Mucosa of gallbladder (tissue), 1 donor: ENCODE data around the gene GAS1. TPM values are rescaled to one million over a fixed set of nuclear protein-coding genes. Genes with fewer than 3 reads are reported as not detected.

Experiments
- DNase-seq: peaks from one replicate; pipeline ENCODE4 v3.0.0-alpha.2; 2020; ENCODE audit warnings: low spot score
- total RNA-seq: library from RNA; stranded (reverse); gene quantifications from one replicate; pipeline ENCODE4 v1.2.1, GENCODE V29; 2021
- donor health status: DM: no; HTN: no; CAD: no.

Gene GAS1, protein sequence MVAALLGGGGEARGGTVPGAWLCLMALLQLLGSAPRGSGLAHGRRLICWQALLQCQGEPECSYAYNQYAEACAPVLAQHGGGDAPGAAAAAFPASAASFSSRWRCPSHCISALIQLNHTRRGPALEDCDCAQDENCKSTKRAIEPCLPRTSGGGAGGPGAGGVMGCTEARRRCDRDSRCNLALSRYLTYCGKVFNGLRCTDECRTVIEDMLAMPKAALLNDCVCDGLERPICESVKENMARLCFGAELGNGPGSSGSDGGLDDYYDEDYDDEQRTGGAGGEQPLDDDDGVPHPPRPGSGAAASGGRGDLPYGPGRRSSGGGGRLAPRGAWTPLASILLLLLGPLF
- total RNA-seq: 11.5 TPM

DNA sequence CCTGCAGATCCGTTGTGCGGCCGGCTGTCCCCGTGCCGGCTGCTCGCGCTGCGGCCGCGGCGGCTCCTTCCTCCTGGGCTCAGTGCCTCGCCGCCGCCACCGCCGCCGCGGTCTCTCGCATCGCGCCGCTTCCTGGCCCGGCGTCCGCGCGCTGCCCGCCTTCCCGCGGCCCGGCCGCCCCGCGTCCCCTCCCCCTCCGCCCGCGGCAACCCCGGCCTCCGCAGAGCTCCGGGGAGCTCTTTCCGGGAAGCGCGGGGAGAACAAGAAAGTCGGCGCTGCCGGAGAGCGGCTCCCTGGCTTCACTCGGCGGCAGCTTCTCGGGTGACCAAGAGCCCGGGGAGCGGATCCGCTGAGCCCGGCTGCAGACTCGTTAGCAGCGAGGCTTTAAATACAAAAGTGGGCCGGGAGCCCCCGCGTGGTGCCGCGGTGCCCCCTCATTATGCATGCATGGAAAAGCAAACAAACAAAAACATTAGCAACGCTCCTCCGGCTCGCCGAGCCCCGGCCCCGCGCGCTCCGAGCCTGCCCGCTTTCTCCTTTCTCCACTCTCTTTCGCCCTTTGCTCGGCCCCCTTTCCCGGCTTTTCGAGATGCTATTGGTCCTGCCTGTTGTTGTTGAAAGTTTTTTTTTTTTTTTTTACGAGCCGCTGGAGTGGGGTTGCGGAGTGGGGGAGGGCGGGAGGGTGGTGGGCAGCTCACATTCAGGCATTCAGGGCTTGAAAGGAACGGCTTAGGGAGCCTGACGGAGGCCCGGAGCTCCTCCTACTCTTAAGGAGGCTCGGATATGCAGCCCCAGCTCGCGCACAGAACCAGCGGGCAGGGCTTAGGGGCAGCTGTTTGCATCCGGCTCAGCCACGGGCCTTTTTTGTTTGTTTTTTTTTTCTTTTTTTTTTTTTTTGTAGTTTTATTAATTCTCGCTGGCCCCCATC is at the start of gene GAS1:
Gene GAS1 (minus strand): TSS at position 361 of the 928 bp plus-strand sequence. CDS start 727 bp downstream, outside the sequence.
- peak; percentile 86 for DNase-seq

DNA sequence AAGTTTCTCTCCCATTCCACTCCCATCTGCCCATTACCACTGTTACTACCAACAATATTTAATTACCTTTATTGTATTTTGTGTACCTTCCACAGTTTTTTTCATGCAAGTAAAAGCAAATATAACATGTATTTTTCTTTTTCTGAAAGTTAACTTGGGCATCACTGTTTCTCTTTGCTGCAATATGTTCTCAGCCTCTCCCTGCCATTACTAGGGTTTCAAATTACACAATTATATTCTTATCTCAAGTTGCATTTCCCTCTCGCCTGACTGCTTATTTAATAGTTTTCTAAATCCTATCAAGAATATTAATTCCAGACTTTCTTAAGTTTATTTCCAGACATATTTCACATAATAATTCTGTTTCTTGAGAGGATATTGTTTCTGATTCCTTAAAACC is 46.9 kb upstream of the GAS1 start:
- DNase-seq: no peak

DNA sequence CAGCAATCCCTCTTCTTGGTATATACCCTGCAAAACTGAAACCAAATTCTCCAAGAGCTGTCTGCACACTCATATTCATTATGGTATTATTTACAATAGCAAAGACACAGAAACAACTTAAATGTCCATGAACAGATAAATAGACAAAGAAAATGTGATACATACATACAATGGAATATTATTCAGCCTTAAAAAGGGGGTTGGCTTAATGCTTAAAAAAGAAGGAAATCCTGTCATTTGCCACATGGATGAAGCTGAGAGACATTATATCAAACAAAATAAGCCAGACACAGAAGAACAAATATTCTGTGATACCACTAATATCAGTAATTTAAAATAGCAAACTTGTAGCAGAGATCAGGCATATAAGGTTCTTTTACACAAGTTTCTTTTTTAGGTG is 46.5 kb upstream of the GAS1 start:
- no peak for DNase-seq

DNA sequence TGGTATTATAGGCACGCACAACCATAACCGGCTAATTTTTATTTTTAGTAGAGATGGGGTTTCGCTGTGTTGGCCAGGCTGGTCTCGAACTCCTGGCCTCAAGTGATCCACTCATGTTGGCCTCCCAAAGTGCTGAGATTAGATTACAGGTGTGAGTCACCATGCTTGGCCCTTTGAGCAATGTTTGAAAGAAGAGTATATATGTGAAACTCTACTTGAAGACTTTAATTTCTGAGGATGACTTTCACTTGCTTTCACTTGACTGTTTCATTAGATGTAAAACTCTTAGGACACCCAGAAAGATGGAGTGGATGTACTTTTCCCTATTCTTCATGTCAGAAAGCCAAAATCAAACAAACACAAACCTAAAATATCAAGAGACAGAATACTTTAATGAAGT is 43.8 kb upstream of the GAS1 start:
- no peak for DNase-seq

DNA sequence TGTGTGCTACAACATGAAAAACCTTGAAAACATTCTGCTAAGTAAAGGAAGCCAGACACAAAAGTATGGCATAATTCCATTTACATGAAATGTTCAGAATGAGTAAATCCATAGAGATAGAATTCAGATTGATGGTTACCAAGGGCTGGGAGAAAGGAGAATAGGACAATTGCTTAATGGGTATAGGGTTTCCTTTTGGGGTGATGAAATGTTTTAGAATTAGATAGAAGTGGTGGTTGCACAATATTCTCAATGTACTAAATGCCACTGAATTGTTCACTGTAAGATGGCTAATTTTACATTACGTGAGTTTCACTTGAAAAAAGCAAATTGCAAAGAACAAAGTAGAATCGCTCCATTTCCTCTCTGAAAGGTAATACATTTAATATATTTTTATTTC is 43.0 kb upstream of the GAS1 start:
- no peak for DNase-seq

DNA sequence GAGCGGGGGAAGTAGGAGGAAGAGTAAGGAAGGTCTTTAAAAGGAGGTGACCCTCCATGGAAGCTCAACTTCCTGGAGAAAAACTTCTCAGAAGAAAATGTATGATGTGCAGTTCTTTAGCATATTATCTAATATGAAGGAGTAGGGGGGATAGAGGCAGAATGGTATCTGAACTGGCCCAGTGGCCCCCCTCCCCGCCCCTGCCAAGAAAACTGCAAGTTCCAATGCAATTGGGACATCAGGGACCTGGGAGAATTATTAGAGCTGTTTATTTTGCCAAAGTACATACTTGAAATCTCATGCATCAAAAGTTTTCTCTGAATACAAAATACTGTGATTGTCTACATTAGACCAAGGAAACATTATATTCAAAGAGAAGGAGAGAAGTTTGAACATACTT is 40.6 kb upstream of the GAS1 start:
- no peak for DNase-seq

DNA sequence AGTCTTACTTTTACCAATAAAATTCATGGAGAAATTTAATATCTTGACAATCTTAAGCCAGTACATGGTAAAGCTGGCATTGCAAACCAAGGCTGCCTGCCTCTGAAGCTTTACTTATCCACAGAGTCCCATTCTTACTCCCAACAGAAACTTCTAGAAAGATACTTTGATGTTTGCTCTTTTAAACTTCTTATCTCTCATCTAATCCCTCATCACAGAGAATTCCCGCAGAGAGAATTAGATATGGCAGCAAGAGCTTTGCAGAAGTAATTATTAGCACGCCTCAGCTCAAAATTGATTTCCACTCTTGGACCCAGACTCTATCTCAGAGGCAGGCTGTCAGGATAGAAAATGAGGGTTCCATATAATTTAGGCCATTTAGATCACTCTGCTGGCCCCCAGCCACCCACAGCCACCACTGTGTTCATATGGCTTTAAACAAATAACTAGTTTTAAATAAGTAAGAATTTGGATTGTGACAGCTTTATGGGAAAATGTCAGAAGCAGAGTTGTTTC is 37.9 kb upstream of the GAS1 start:
- DNase-seq: no peak

DNA sequence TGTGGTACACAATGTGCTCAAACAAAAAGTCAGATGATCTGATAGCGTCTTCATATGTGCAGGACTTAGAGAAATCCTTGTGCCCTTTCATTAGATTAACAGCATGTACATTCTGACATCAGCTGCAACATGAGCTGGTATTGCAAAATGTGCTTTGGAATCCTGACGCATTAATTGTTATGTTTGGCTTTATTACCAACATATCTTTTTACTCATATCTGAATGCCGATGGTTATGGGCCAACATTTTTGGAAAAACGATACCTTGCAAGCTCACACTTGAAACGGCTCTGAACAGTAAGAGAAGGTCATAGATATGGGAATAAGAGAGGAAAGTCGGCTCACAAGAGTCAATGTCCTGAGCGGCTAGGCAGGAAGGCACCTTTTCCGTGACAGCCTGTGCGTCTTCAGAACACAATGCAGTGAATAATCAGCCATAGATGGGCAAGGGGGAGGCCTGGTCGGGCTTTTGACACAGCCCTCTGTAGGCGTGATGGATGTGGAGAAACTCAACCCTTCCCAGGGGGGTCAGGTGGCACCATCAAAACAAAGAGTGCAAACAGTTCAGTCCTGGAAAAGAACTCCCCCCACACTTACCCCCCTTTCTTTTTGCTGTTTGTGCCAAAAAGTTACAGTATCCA is 36.4 kb upstream of the GAS1 start:
- DNase-seq: no peak

DNA sequence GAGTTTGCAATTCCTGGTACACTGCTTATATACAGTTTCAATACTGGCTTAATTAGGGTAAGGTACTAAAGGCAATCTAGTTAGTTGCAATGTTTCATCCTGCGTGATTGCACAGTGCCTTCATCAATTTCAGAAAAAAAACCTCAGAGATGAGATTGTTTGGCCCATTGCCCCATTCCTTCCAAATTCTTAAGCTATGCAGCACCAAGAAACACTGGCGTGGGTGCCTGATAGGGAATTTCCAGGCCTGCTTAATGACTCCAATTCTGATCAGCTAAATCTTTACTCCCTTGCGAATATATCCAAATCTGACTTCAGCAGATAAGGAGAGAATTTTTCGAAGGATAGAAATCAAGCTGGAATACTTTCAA is 35.9 kb upstream of the GAS1 start:
- DNase-seq: no peak

DNA sequence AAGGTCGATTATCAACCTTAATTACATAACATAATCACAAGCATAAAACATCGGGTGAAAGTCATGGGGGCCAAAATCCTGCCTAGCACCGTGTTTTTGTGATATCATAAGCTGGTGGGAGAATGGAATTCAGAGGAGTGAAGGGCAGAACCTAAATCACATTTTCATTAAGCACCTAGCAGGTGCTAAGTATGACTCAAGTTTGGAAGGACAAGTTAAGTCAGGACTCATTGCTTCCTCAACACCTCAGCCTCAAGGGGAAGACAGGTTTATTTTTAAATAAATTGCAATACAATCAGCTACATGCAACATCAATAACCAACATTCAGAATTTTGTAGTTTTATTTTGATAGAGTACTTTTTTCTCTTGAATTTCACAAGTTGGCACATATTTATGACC is 33.5 kb upstream of the GAS1 start:
- no peak for DNase-seq

DNA sequence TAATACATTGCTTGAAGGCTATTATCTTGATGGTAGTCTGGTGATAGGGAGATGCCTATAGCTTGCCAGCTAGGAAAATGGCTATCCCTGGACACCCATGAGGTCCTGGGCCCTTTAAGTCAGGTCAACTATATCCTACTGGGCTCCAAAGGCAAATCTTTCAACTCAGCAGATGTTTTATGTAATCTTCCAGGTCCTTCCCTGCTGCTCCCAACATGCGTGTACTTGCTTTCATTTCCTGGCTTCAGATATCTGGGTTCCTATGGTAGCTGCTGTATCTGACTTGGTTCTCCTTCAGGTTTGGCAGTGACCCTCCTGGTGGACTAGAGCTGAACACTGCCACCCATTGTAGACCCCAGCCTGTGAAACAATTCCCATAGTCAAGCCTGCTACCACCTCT is 32.4 kb upstream of the GAS1 start:
- no peak for DNase-seq

DNA sequence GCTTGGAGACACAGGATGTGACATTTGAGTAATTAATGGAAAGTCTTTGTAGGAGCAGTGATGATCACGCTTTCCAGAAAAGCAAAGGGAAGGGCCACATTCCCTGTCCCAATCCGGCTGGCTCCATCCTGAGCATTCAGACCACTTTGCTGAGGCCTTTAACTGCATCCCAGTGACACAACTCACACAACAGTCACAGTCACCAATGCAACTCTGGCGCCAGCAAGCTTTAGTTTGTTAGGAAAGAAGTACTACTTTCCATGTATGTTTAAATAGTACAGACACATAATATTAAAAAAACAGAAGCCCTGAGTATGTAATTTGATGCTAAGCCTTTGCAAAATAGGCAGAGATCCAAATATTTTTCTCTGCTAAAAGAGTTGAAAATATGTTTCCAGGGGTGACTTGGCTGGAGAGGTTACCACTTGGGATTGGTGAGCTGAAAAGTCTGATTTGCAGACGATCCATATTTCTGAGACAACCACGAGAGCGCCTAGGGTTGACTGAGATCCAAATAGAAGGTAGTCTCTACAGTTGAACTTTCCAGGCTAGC is 31.7 kb upstream of the GAS1 start:
- DNase-seq: no peak

DNA sequence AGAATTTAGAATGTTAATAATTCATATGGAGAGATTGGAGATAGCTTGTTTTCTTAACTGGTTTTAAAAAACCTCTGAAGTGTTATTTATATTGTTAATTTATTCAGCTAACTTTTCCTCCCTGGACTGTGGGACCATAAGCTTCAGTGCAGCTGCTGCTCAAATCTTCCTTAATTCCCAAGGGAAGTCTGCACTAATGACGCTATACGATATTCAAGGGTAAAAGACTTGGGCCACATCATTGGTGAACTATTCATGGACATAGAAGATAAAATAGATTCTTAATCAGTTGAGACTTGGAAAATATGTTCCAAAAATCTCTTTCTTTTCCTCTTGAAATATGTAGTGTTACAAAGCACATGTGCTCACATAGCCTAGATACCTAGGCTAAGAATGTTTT is 31.1 kb upstream of the GAS1 start:
- DNase-seq: no peak

DNA sequence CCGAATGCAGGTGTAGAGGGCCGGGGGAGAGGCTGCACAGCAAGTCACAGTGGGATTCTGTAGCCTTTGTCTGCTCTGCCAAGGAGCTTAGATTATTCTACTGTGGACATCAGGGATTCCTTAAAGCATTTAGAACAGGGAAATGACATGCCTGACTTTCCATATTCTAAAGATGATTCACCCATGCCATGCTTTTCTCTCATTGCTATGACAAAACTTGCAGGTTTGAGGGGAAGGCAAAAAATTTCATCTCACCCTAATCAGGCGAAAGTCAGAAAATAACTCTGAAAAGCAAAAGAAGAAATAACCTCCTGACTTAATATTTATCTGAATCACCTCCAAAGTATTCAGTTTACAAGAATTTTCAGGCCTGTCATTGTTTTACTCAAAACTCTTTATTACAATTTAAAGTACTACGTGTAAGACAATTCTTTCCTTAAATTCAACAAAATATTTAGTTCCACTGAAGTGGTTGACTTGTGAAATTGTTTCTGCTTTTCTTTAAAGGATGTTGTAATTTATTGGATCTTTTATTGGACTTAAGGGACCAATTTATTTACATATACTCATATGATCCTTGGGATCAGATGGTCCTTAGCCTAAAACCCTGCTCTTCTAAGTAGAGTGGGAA is 30.0 kb upstream of the GAS1 start:
- no peak for DNase-seq

DNA sequence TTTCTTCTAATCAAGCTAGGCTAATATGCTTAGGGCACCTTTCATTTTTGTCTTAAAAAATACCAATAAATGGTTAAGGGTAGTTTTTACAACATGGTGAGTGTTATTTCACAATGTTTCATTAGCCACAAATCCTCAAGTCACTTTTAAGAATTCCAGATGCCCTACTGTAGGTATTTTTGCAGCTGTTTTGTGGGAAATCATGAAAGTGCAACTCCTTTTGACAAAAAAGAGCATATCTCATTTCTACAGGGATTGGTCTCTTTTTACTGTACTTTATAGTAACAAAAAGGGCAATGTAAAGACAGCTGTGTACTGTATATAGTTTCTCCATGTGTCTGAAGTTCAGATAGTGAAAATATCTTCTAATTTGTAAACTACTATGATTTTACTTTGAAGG is 28.3 kb upstream of the GAS1 start:
- no peak for DNase-seq

DNA sequence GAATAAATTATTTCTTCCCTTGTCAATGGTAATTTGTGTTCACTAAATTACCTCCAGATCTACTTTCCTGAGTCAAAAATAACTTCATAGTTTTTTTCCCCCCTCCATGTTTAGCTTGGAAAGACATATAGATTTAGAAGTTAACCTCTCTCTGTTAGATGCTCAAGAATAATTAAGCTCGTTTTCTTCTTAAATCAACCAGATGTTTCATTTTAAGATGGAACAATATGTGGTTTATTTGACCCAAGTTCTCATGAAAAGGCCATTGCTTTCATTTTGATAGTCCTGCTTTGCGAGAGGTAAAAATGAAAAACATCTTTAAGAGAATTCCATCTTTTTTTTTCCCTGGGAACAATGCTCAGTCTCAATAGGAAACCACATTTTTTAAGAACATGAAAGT is 27.7 kb upstream of the GAS1 start:
- no peak for DNase-seq

DNA sequence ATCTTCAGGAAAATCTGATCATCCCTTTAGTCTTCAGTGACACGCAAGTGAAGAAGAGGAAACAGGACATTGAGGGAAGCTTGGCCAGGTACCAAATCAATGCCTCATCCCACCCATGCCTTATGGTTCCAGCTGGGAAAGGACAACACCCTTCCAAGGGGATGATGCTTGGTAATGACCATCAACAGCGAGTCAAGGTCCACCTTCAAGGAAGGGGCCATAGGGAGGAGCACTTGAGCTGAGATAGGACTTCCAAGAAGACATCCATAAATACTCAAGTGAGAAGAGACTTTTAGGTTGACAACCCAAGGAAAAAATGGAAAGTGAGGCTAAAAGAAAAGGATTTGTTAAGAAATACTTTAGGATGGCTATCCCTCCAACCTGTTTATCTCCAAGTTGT is 27.1 kb upstream of the GAS1 start:
- no peak for DNase-seq

DNA sequence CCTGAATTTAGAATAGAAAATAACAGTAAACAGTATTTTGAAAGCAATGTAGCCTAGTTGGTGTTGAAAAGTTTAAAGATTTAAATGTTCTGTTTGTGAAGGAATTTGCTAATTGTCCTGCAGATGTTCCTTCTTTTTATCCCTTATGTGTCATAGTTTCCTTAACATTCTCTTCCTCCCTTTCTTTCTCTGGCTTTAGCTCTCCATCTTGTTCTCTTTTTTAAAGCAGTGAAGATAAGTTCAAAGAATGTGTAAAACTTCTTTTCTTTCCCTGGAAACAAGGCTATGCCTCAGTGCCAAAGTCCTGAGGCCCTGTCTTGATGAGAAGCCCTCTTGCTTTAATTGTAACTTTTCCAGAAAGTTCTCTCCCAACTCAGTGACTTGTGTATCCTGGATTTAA is 24.4 kb upstream of the GAS1 start:
- DNase-seq: no peak

DNA sequence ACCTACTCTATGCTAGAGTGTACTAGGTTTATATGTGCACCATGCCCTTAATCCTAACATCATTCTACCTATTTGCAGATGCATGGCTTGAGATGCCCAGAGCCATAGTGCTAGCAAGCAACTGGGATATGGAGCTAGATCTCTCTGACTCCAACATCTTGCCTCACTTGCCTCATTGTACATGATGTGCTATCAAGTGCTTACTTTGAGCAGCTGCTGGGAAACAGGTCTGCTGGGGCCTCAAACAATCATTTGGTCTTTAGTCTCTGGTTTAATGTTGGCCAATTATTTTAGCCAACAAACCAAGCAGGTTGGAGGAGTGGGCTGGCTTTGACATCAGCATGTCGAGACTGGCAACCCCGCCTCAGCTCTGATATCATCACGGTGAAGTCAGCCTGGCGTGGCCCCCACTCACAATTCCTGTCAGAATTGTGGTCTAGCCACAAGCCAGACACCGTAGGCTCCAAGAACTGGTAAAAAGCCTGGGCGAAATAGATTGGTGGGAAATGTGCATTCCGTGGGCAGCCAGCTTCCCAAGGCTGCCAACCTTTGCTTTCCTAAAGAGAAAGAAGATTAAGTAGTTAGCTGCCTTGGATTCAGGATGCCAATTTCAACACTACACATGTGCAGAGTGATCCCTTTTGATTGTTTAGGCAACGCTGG is 21.1 kb upstream of the GAS1 start:
- no peak for DNase-seq

DNA sequence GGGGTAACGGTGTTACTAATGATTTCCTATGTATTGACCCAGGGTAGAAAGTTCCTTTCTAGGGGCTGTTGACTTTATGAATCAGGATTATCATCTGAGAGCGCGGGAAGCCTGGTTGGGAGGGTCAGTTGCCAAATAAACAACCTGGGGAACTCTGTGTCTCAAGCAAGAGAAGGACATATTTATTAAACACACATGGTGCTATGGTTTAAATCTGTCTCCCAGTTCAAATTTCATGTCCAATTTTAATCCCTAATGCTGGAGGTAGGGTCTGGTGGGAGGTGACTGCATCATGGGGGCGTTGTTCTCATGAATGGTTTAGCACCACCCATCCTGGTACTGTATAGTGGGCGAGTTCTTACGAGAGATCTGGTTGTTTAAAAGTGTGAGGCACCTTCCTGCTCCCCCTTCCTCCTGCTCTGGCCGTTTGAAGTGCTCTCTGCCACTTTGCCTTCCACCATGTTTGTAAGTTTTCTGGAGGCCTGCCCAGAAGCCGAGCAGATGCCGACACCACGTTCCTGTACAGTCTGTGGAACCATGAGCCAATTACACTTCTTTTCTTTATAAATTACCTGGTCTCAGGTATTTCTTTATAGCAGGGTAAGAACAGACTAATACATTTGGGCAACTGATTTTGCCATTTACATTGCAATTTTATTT is 19.7 kb upstream of the GAS1 start:
- DNase-seq: no peak
